KBM-7 (cell line): Measurements from ENCODE around the gene PPM1H.

Experiments
- DNase-seq: peaks from one replicate; pipeline ENCODE4 v3.0.0-alpha.2; 2015
- in situ Hi-C: fragments of 300-500 bp; cut with MboI; formaldehyde crosslinking; loops from 2 replicates; pipeline ENCODE4 v1.14.3; 2020; ENCODE audit warnings: low sequenced_read_pairs, low pct_unique_long_range_greater_than_20kb, mixed read lengths

PPM1H gene

GRCh38 chr12:62629413-62629812 lies 305.5 kb downstream of the PPM1H start:
- DNase-seq = no peak
- in situ Hi-C loops = no loop called here

- in situ Hi-C loops = no loop called here
- no peak for DNase-seq
Observed at GRCh38 chr12:62627181-62627580, 307.8 kb downstream of the PPM1H start.

GRCh38 chr12:62625228-62625627 lies 309.7 kb downstream of the PPM1H start:
- in situ Hi-C loops = no loop called here
- DNase-seq = peak; percentile 76

- in situ Hi-C loops = no loop called here
- no peak for DNase-seq
Observed at GRCh38 chr12:62622177-62622576, 312.8 kb downstream of the PPM1H start.

- in situ Hi-C loops = no loop called here
- no peak for DNase-seq
Observed at GRCh38 chr12:62621101-62621638, 313.8 kb downstream of the PPM1H start.

- in situ Hi-C loops = no loop called here
- no peak for DNase-seq
Observed at GRCh38 chr12:62618930-62619329, 316.0 kb downstream of the PPM1H start.

GRCh38 chr12:62618319-62618718 lies 316.6 kb downstream of the PPM1H start:
- no peak for DNase-seq
- in situ Hi-C loops = no loop called here

GRCh38 chr12:62613081-62613480 lies 321.9 kb downstream of the PPM1H start:
- in situ Hi-C loops = no loop called here

GRCh38 chr12:62606654-62607053 lies 328.3 kb downstream of the PPM1H start:
- in situ Hi-C loops = no loop called here
- DNase-seq = no peak

More at GRCh38 chr12:62613081-62613480, 321.9 kb downstream of the PPM1H start:
- no peak for DNase-seq

- DNase-seq = no peak
- in situ Hi-C loops = no loop called here
Observed at GRCh38 chr12:62605981-62606380, 329.0 kb downstream of the PPM1H start.

- in situ Hi-C loops = no loop called here
- no peak for DNase-seq
Observed at GRCh38 chr12:62604871-62605270, 330.1 kb downstream of the PPM1H start.

- in situ Hi-C loops = no loop called here
- DNase-seq = no peak
Observed at GRCh38 chr12:62604373-62604772, 330.6 kb downstream of the PPM1H start.

GRCh38 chr12:62603811-62604098 lies 331.2 kb downstream of the PPM1H start:
- in situ Hi-C loops = no loop called here
- no peak for DNase-seq

GRCh38 chr12:62603061-62603810 lies 331.7 kb downstream of the PPM1H start:
- in situ Hi-C loops = no loop called here
- peak; percentile 90 for DNase-seq

- in situ Hi-C loops = no loop called here
- DNase-seq = peak; percentile 95
Observed at GRCh38 chr12:62602255-62603060, 332.5 kb downstream of the PPM1H start.

- DNase-seq = no peak
Observed at GRCh38 chr12:62601765-62602164, 333.2 kb downstream of the PPM1H start.

GRCh38 chr12:62599854-62600437 lies 335.0 kb downstream of the PPM1H start:
- DNase-seq = peak; percentile 21
- in situ Hi-C loops = loop anchor here (25.0 kb wide), 2 partner anchors 187 to 1237 kb away; partner anchors contain the start of gene SRGAP1

More at GRCh38 chr12:62601765-62602164, 333.2 kb downstream of the PPM1H start:
- in situ Hi-C loops = no loop called here

- in situ Hi-C loops = loop anchor here (25.0 kb wide), 2 partner anchors 188 to 1238 kb away; partner anchors contain the start of gene SRGAP1
- DNase-seq = no peak
Observed at GRCh38 chr12:62598846-62599245, 336.1 kb downstream of the PPM1H start.

GRCh38 chr12:62597253-62597652 lies 337.7 kb downstream of the PPM1H start:
- in situ Hi-C loops = loop anchor here (25.0 kb wide), 2 partner anchors 190 to 1240 kb away; partner anchors contain the start of gene SRGAP1
- no peak for DNase-seq
